GM18505 (cell line): ENCODE results near the gene TATDN2.
"Not testable (repeated sequence)": the region's sequence is repeated elsewhere in the genome, so short reads cannot be mapped to it uniquely, and the experiment has no call there.

Experiments
- ATAC-seq: cut with Tn5 transposase; IDR thresholded peaks from one replicate; pipeline ENCODE4 v1.9.1; 2021; ENCODE audit not compliant: unreplicated experiment
- POLR2A ChIP-seq: IDR thresholded peaks from 4 replicates; pipeline ENCODE4 v1.6.1; 2011; ENCODE audit warnings: borderline replicate concordance; ENCODE audit not compliant: insufficient read depth, insufficient read length; ENCODE audit errors: extremely low read depth

Gene TATDN2

DNA sequence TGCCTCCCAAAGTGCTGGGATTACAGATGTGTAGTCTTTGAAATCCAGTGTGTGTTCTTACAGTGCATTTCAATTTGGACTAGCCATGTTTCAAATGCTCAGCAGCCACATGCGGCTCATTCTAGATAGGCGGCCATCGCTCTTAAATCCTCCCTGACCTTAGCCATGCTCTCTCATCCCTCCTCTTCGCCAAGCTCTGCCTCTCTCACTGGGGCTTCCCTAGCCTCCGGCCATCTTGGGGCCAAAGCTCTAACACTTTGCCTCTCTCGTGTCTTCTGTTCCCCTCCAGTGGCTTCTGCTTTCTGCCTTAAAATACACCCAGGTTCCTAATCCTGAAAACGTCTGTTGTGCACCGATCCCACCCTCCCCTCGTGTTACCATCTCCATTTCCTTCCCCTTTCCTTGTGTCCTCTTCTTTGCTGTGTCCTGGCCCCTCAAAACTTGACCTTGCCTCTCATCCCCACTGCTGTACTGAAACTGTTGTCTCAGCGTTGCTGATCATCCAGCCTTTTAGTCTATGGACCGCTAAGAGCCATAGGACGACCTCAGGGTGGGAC, 45.8 kb downstream of the TATDN2 start:
- no peak for ATAC-seq
- no peak for TF ChIP-seq POLR2A

DNA sequence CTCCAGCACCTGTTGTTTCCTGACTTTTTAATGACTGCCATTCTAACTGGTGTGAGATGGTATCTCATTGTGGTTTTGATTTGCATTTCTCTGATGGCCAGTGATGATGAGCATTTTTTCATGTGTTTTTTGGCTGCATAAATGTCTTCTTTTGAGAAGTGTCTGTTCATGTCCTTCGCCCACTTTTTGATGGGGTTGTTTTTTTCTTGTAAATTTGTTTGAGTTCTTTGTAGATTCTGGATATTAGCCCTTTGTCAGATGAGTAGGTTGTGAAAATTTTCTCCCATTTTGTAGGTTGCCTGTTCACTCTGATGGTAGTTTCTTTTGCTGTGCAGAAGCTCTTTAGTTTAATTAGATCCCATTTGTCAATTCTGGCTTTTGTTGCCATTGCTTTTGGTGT, 49.8 kb downstream of the TATDN2 start:
- ATAC-seq: not testable (repeated sequence)

DNA sequence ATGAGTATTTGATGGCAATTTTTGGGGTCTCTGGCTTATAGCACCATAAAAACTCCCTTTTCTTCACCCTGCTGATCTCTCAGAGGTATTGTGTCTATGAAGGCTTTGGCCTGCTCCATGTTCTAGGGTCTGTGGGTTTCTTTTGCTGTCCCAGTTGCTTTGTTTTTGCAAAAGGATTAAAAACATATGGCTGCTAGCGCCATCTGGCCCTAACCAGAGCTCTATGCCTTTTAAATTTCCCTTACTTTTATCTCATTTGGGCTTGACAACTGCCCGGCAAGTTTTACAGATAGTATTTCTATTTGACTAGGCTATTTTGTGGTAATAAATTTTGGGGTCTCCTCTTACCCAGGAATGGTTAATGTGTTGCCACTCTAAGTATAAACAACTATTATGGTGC, 50.9 kb downstream of the TATDN2 start:
- ATAC-seq: no peak
- no peak for TF ChIP-seq POLR2A

DNA sequence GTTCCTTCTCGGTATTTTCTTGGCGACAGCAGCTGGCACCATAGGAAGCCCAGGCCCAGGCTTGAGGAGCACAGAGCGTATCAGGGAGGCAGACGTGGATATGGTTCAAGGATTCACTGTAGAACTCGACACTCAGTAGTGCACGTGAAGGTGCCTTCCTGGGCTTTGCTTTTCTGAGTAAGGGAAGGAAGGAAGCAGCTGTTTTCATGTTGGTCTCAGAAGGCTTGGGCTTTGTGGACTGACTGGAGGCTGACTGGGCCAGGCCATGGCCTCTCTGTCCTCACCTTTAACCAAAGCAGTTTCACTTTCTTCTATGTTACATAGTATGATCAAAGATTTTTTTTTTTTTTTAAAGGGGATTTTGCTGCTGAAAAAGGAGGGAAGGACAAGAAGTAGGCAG, 51.4 kb downstream of the TATDN2 start:
- TF ChIP-seq POLR2A: no peak
- ATAC-seq: no peak

DNA sequence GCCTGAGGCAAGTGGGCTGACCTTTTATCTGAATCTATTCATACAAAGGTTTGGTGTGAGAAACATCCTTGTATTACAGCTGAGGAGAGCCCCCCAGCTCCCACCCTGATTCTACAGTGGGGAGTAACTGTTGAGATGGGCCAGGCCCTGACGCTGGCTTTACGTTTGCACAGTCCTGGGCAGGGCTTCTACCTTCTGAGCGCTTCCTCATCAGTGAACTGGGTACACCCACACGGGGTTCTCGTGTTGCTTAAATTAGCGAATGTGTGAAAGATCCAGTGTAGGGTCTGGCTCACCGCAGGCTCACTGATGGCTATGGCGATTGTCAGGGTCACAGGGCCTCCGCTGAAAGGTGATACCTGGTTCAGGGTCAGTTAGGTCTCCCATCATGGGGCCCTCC, 51.8 kb downstream of the TATDN2 start:
- TF ChIP-seq POLR2A: no peak
- no peak for ATAC-seq

DNA sequence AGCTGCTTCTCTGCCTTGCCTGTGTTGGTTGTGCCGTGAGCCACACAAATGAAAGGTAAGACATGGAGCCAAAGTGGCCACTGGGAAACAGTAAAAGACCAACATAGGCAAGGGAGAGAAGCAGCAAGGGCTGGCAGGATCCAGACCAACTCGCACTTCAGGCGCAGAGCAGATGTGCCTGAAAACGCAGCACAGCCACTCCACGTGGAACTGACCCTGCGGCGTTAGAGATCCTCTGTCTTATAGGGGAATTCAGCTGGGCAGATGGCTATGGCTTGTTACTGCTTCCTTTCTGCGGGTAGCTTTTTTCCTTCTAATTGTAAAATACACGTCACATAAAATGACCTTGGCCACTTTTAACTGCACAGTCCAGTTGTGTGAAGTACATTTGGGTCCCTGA, 54.8 kb downstream of the TATDN2 start:
- TF ChIP-seq POLR2A: no peak
- no peak for ATAC-seq

DNA sequence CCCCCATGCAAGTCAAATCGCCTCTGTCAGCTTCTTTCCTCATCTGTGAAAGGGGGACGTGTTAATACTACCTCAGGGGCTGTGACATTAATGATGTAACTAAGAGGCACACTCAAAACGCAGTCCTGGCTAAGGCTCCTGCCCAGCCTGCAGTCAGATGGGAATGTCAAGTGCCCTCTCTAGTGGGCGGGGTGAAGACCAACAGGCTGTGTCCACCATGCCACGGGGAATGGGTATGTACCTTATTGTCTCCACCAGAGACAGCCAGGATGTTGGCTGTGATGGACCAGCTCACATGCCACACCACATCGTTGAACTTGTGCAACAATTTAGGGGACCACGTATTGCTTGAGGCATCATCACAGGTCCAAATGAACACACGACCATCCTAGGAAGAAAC, 55.5 kb downstream of the TATDN2 start:
- no peak for ATAC-seq
- TF ChIP-seq POLR2A: no peak

DNA sequence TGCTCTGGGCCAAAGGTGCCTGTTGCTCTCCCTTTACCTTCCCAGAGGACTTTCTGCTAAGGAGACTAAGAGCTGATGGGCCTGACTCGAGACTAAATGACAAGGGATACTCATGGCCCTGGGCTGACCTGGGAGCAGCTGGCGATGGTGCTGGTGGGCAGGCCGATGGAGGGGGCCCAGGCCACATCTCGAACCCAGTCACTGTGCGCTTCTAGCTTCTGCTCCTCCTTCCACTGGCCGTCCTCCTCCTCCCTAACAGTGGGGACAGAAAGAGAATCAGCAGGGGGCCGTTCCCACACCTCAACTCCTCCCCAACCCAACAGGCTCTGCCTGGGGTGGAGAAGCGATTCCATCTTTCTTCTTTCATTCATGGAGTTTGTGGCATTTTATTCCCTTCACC, 56.6 kb downstream of the TATDN2 start:
- no peak for TF ChIP-seq POLR2A
- no peak for ATAC-seq

DNA sequence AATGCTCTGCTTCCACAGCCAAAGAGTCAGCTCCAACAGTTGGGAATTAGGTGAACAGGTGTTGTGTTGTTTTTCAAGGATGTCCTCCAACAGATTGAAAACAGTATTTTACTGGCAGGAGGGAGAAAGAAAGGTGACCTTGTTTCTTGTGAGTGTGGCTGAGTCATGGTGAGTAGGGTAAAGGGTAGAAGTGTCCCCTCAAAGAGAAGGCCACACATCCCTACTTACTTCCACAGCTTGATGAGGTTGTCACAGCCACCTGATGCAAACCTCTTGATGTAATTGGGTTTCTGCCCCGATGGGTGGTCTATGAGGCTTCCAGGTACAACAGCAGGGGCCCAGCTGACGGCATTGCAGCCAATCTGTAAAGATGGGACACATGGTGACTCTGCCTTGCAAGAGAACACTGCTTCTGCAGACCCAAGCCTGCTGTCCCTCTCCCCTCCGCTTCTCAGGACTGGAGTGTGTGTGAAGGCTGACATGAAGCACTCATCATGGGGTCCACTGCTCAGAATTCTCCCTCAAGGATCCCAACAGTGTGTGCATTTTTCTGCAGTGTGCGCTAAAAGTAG, 57.2 kb downstream of the TATDN2 start:
- ATAC-seq: no peak
- no peak for TF ChIP-seq POLR2A

DNA sequence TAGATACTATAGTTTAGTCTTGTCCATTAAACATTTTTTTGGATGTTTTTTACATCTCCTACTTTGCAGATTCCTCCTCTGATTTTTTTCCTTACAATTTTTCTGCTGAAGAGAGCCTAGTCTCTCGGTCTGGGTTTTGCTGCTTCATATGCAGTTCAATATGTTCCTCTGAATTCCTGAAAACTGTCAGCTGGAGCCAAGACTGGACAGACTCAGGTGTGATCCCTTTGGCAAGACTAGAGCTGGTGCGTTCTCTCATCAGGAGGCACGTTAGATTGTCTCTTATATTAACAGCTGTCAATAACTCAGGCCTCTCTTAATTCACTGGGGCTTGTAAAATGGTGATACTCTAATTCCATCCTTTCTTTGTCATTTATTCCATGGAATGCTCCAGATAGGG, 57.9 kb downstream of the TATDN2 start:
- no peak for TF ChIP-seq POLR2A
- ATAC-seq: no peak

DNA sequence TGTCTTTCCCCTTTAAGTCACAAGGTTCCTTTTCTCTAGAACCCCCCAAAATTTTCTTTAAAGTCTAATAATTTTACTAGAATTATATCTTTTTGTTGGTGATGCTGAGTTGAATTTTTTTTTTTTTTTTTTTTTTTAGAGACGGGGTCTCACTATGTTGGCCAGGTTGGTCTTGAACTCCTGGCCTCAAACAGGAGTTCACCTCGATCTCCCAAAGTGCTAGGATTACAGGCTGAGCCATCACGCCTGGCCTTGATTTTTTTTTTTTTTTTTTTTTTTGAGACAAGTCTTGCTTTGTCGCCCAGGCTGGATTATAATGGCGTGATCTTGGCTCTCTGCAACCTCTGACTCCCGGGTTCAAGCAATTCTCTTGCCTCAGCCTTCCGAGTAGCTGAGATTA, 60.4 kb downstream of the TATDN2 start:
- ATAC-seq: no peak
- TF ChIP-seq POLR2A: no peak

DNA sequence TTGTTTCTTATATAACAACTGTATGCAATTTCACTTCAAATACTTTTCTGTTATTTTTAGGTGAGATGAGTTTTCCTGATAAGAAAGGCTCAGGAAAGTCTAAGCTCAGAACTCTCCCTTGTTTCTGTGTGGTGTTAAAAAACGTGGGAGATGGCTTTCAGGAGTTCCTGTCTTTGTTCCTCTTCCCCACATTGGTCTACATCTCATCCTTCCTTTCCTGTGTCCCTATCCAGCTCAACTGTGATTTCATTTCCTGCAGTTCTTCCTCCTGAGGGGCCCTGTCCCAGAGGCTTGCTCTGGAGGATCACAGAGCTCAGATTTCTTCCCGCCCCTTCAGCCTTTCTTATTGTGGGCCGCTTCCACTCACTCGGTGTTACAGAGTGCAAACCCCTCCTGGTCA, 61.5 kb downstream of the TATDN2 start:
- ATAC-seq: no peak
- no peak for TF ChIP-seq POLR2A

DNA sequence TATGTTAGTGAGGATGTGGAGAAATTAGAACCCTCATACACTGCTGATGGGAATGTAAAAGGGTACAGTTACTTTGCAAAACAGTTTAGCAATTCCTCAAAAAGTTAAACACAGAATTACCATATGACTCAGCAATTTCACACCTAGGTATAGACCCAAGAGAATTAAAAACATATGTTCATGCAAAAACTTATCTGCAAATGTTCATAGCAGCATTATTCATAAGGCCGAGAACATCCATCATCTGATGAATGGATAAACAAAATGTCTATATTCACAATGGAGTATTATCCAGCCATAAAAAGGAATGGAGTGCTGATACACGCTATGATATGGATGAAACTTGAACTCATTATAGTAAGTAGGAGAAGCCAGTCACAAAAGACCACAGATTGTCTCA, 62.3 kb downstream of the TATDN2 start:
- no peak for TF ChIP-seq POLR2A
- no peak for ATAC-seq

DNA sequence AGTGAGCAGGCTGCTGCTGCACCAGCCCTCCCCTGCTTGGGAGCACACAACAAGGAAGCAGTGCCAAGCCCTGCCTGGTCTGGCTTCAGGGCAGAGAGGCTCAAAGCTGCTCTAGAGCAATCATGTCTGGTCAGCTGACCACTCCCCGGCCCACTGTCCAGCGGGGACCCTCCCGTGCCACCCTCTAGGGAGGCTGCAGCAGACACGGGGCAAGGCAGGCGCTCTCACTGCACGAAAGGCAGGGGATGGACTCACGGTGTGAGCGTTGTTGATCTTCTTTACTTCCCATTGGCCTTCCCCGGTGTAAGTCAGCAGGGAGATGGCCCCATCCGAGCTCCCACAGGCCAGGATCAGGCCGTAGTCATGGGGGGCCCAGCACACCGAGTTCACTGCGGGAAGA, 63.5 kb downstream of the TATDN2 start:
- no peak for ATAC-seq
- no peak for TF ChIP-seq POLR2A

DNA sequence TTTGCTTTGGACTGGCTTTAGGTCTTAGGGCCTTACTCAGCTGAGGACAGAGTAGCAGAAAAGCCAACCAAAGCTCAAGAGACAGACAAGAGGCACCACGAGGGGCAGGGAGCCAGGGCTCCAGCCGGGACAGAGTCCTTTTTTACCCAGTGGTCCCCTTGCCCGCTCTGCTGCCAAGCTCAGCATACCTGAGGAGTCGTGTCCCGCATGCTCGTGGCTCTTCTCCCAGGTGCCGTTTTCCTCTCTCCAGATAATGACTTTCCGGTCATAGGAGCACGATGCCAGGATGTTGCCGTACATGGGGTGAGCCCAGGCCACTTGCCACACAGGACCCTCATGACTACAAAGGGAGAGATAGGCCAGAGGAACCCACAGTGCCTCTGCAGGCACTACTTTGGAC, 64.1 kb downstream of the TATDN2 start:
- TF ChIP-seq POLR2A: no peak
- no peak for ATAC-seq

DNA sequence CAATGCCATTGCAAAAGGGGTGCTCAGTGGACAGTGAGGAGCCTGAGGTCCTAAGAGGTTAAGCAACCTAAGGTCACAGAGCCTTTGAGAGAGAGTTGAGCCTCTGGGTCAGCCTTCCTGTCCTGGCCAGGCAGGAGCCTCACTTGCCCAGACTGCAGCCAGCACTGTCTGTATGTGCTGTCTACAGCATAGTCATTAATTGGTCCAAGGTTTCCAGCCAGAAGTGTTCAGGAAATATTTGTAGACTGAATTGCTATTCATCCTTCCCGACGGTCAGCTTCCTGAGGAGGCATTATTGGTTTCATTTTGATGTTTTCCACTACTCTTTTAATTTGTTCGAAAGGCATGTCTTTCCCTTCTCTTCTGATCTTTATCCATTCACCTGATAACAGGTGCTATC, 64.6 kb downstream of the TATDN2 start:
- TF ChIP-seq POLR2A: no peak
- ATAC-seq: no peak

DNA sequence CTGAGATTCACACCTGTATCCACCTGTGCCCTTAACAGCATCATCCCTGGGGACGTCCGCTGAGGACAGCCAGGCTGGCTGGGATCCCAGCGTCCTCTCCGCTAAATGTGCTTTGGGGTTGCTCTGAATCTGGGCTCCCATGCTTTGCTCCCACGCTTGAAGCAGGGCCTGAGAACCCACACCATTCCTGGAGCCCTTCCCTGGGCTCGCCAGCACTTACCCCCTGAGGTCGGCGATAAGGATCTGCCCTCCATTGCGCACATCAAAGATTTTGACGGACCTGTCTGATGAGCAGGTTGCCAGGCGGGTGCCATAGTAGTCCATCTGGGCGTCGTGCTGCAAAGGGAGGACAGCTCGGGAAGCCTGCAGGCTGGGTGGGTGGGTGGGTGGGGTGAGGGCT, 66.8 kb downstream of the TATDN2 start:
- no peak for ATAC-seq
- no peak for TF ChIP-seq POLR2A
